Hepatocyte (in vitro differentiated cells): Measurements from ENCODE around the gene FOXO1. TPM values are rescaled to one million over a fixed set of nuclear protein-coding genes. Genes with fewer than 3 reads are reported as not detected.

Experiments used
- DNase-seq: peaks from one replicate; pipeline ENCODE4 v3.0.0-alpha.2; 2016; ENCODE audit warnings: low spot score
- H2AFZ ChIP-seq: fragments of 200-600 bp; sonication (generic); 2 replicates; pipeline ENCODE4 v1.6.0; 2016; ENCODE audit warnings: antibody characterized with exemption, mild to moderate bottlenecking
- H3K27ac ChIP-seq: fragments of 200-600 bp; sonication (generic); 2 replicates; pipeline ENCODE4 v1.5.1; 2016; ENCODE audit warnings: mild to moderate bottlenecking
- H3K27me3 ChIP-seq: fragments of 200-600 bp; sonication (generic); 2 replicates; pipeline ENCODE4 v1.6.1; 2016
- H3K36me3 ChIP-seq: fragments of 200-600 bp; sonication (generic); replicated peaks from 2 replicates; pipeline ENCODE4 v1.5.1; 2016; ENCODE audit warnings: low read depth; ENCODE audit not compliant: insufficient read depth
- H3K4me1 ChIP-seq: fragments of 200-600 bp; sonication (generic); 2 replicates; pipeline ENCODE4 v1.5.1; 2016; ENCODE audit warnings: mild to moderate bottlenecking, moderate library complexity; ENCODE audit not compliant: insufficient read depth
- H3K4me2 ChIP-seq: fragments of 200-600 bp; sonication (generic); 2 replicates; pipeline ENCODE4 v1.6.0; 2016
- H3K4me3 ChIP-seq: fragments of 200-600 bp; sonication (generic); 2 replicates; pipeline ENCODE4 v1.5.1; 2016; ENCODE audit warnings: mild to moderate bottlenecking
- H3K79me2 ChIP-seq: fragments of 200-600 bp; sonication (generic); 2 replicates; pipeline ENCODE4 v1.6.0; 2017; ENCODE audit warnings: mild to moderate bottlenecking
- H3K9me2 ChIP-seq: fragments of 200-600 bp; sonication (generic); replicated peaks from 2 replicates; pipeline ENCODE4 v1.6.0; 2017; ENCODE audit warnings: mild to moderate bottlenecking; ENCODE audit not compliant: insufficient read depth
- H3K9me3 ChIP-seq: fragments of 200-600 bp; sonication (generic); 2 replicates; pipeline ENCODE4 v1.5.1; 2016; ENCODE audit warnings: low read depth, mild to moderate bottlenecking
- H4K20me1 ChIP-seq: fragments of 200-600 bp; sonication (generic); 2 replicates; pipeline ENCODE4 v1.6.0; 2016; ENCODE audit warnings: mild to moderate bottlenecking; ENCODE audit not compliant: insufficient read depth, poor library complexity, severe bottlenecking
- EZH2 ChIP-seq: fragments of 200-600 bp; sonication (generic); IDR thresholded peaks from 2 replicates; pipeline ENCODE4 v1.6.1; 2016; ENCODE audit warnings: antibody characterized with exemption, mild to moderate bottlenecking, borderline replicate concordance
- EZH2phosphoT487 ChIP-seq: fragments of 200-600 bp; sonication (generic); IDR thresholded peaks from one replicate; pipeline ENCODE4 v1.6.1; 2018; ENCODE audit warnings: antibody characterized with exemption, mild to moderate bottlenecking, low read depth, moderate library complexity; ENCODE audit not compliant: unreplicated experiment, severe bottlenecking
- WGBS: methylation state at CpG from one replicate; pipeline ENCODE4 v1.1.6; 2016; ENCODE audit warnings: low lambda C conversion rate; ENCODE audit errors: missing lambda C conversion rate; 5-methylcytosine and 5-hydroxymethylcytosine counted together
- polyA plus RNA-seq: library from polyadenylated mRNA; unstranded; fragments of >200 nt; fragmentation: Nextera tagmentation; extraction: Ambion mirVana; gene quantifications from 2 replicates; pipeline ENCODE4 v1.2.1, GENCODE V29; 2016
- total RNA-seq: library from RNA; depleted of rRNA; stranded (reverse); fragments of >200 nt; gene quantifications from 2 replicates; pipeline ENCODE4 v1.2.3, GENCODE V29; 2014
- TF ChIP-seq, protein P1 (sequence below): fragments of 200-600 bp; sonication (generic); IDR thresholded peaks from 2 replicates; pipeline ENCODE4 v1.5.1; 2016; ENCODE audit warnings: antibody characterized with exemption, mild to moderate bottlenecking; ENCODE audit not compliant: poor library complexity

FOXO1 gene
- total and polyA plus RNA-seq, 2 experiments from 2014 or later: 30.3 to 35.2 TPM

DNA sequence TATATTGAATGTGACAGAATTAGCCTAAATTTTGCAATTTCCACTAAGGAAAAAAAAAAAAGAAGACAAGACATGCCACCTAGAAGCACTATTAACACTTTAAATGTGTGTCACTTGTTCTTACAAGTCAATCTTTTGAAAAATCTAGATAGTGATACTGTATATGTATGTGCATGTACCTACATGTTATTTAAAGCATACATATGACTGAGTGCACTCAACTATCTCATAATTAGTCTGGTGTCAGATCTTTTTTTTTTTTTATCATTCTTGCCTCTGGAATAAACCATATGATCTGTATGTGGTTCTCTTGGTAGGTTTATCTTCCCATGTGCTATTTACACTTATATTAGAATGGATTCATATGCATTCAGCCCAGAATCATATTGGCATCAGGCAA is 62.3 kb downstream of the FOXO1 start:
- Histone ChIP-seq H3K4me3 (no peak overlapping the region), H2AFZ (no peak overlapping the region), H3K4me2 (no peak overlapping the region), H3K9me2 (no peaks in the 10 kb centered on the region), H3K27me3 (no peaks in the 10 kb centered on the region), H4K20me1 (peaks cover 41% of the 10 kb centered on the region), H3K36me3 (no peaks in the 10 kb centered on the region), H3K27ac (no peak overlapping the region), H3K9me3 (no peaks in the 10 kb centered on the region), H3K4me1 (peaks cover 3% of the 10 kb centered on the region), H3K79me2 (peaks cover 93% of the 10 kb centered on the region)
- TF ChIP-seq, protein P1, sequence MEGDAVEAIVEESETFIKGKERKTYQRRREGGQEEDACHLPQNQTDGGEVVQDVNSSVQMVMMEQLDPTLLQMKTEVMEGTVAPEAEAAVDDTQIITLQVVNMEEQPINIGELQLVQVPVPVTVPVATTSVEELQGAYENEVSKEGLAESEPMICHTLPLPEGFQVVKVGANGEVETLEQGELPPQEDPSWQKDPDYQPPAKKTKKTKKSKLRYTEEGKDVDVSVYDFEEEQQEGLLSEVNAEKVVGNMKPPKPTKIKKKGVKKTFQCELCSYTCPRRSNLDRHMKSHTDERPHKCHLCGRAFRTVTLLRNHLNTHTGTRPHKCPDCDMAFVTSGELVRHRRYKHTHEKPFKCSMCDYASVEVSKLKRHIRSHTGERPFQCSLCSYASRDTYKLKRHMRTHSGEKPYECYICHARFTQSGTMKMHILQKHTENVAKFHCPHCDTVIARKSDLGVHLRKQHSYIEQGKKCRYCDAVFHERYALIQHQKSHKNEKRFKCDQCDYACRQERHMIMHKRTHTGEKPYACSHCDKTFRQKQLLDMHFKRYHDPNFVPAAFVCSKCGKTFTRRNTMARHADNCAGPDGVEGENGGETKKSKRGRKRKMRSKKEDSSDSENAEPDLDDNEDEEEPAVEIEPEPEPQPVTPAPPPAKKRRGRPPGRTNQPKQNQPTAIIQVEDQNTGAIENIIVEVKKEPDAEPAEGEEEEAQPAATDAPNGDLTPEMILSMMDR: no peak
- no peak for TF ChIP-seq EZH2phosphoT487
- no peak for TF ChIP-seq EZH2
- DNase-seq: no peak

GRCh38 chr13:40600149-40600751 is 66.2 kb downstream of the FOXO1 start:
- no peak overlapping the region for H3K4me3 ChIP-seq
- no peak for DNase-seq
- TF ChIP-seq EZH2 (no peak), EZH2phosphoT487 (no peak)
- TF ChIP-seq, protein P1: no peak
- no peak overlapping the region for H2AFZ ChIP-seq
- peaks cover 10% of the 10 kb centered on the region for H3K4me1 ChIP-seq
- no peak overlapping the region for H3K4me2 ChIP-seq
- peaks cover 83% of the 10 kb centered on the region for H3K79me2 ChIP-seq
- H3K36me3 ChIP-seq: no peaks in the 10 kb centered on the region
- H3K9me3 ChIP-seq: no peaks in the 10 kb centered on the region
- no peak overlapping the region for H3K27ac ChIP-seq
- 91% methylated on average over 5 of the region's 5 CpGs for WGBS
- H3K27me3 ChIP-seq: no peaks in the 10 kb centered on the region
- no peaks in the 10 kb centered on the region for H3K9me2 ChIP-seq
- peaks cover 32% of the 10 kb centered on the region for H4K20me1 ChIP-seq

GRCh38 chr13:40599747-40600146 is 66.7 kb downstream of the FOXO1 start:
- WGBS: 95% methylated on average over 2 of the region's 2 CpGs
- H3K4me2 ChIP-seq: no peak overlapping the region
- H3K79me2 ChIP-seq: peaks cover 83% of the 10 kb centered on the region
- no peaks in the 10 kb centered on the region for H3K36me3 ChIP-seq
- H4K20me1 ChIP-seq: peaks cover 27% of the 10 kb centered on the region
- no peak overlapping the region for H3K27ac ChIP-seq
- H3K9me2 ChIP-seq: no peaks in the 10 kb centered on the region
- no peak overlapping the region for H2AFZ ChIP-seq
- H3K27me3 ChIP-seq: no peaks in the 10 kb centered on the region
- no peak overlapping the region for H3K4me3 ChIP-seq
- no peak for TF ChIP-seq EZH2phosphoT487
- TF ChIP-seq EZH2: no peak
- TF ChIP-seq, protein P1: no peak
- no peak for DNase-seq
- no peaks in the 10 kb centered on the region for H3K9me3 ChIP-seq
- peaks cover 10% of the 10 kb centered on the region for H3K4me1 ChIP-seq

GRCh38 chr13:40599124-40599523 is 67.3 kb downstream of the FOXO1 start:
- peaks cover 10% of the 10 kb centered on the region for H3K4me1 ChIP-seq
- no peak overlapping the region for H3K4me3 ChIP-seq
- no peak overlapping the region for H3K27ac ChIP-seq
- H2AFZ ChIP-seq: no peak overlapping the region
- no peaks in the 10 kb centered on the region for H3K9me3 ChIP-seq
- H3K27me3 ChIP-seq: no peaks in the 10 kb centered on the region
- H3K9me2 ChIP-seq: no peaks in the 10 kb centered on the region
- WGBS: 79% methylated on average over 5 of the region's 5 CpGs
- no peak for DNase-seq
- TF ChIP-seq EZH2: no peak
- TF ChIP-seq, protein P1: no peak
- peaks cover 23% of the 10 kb centered on the region for H4K20me1 ChIP-seq
- peaks cover 83% of the 10 kb centered on the region for H3K79me2 ChIP-seq
- no peak overlapping the region for H3K4me2 ChIP-seq
- no peaks in the 10 kb centered on the region for H3K36me3 ChIP-seq
